Activated CD8-positive, alpha-beta T cell treated with anti-CD3 and anti-CD28 coated beads, Interleukin-2, amount 10 ng/mL, durations not matched to agents 7 days and 5 days (primary cell): Measurements from ENCODE around the gene BCAT1. TPM values are rescaled to one million over a fixed set of nuclear protein-coding genes. Genes with fewer than 3 reads are reported as not detected.
A peak's percentile ranks its signal among the peaks of the same experiment; 100 is the strongest.

ENCODE experiments used
- ATAC-seq: fragments of 150-1000 bp; cut with Tn5 transposase; one replicate; pipeline ENCODE4 v1.10.0; 2021; ENCODE audit warnings: moderate library complexity
- CTCF ChIA-PET: fragments of 350-600 bp; sonication (Branson Sonifier 250); formaldehyde crosslinking; loops from one replicate; lab custom pipeline; 2021; ENCODE audit warnings: antibody characterized with exemption; lab: Charles Lee
- POLR2A ChIA-PET: fragments of 350-600 bp; sonication (Branson Sonifier 250); formaldehyde crosslinking; loops from one replicate; lab custom pipeline; 2021; ENCODE audit warnings: antibody characterized with exemption; lab: Charles Lee
- DNase-seq: peaks from one replicate; pipeline ENCODE4 v3.0.0-alpha.2; 2020
- H3K27ac Mint-ChIP-seq: one replicate; pipeline ENCODE4 v1.8.0; 2021; ENCODE audit warnings: mild to moderate bottlenecking, mixed read lengths
- H3K27me3 Mint-ChIP-seq: one replicate; pipeline ENCODE4 v1.8.0; 2021; ENCODE audit warnings: low read depth, mixed read lengths
- H3K36me3 Mint-ChIP-seq: one replicate; pipeline ENCODE4 v1.8.0; 2021; ENCODE audit warnings: low read depth, mixed read lengths
- H3K4me1 Mint-ChIP-seq: one replicate; pipeline ENCODE4 v1.8.0; 2021; ENCODE audit warnings: low read depth, mixed read lengths
- H3K4me3 Mint-ChIP-seq: one replicate; pipeline ENCODE4 v1.8.0; 2021; ENCODE audit warnings: mild to moderate bottlenecking, mixed read lengths
- H3K9me3 Mint-ChIP-seq: one replicate; pipeline ENCODE4 v1.8.0; 2022; ENCODE audit warnings: mixed read lengths; ENCODE audit not compliant: insufficient read depth
- total RNA-seq, 2 experiments: library from RNA; stranded (reverse); gene quantifications; one replicate each; pipeline ENCODE4 v1.2.3, GENCODE V29; 2021

The BCAT1 gene
- total RNA-seq, 2 experiments from 2014 or later, result 19.7 to 24.1 TPM

GRCh38 chr12:24905431-24905830 is 43.5 kb downstream of the BCAT1 start:
- Mint-ChIP-seq H3K4me1 (peaks cover 27% of the 10 kb centered on the region), H3K27me3 (peaks cover 2% of the 10 kb centered on the region), H3K9me3 (no peaks in the 10 kb centered on the region), H3K27ac (no peak overlapping the region), H3K36me3 (no peaks in the 10 kb centered on the region), H3K4me3 (no peak overlapping the region)
- ATAC-seq, result no peak
- CTCF ChIA-PET, result no interaction called here
- POLR2A ChIA-PET, result no interaction called here
- no peak for DNase-seq

DNA sequence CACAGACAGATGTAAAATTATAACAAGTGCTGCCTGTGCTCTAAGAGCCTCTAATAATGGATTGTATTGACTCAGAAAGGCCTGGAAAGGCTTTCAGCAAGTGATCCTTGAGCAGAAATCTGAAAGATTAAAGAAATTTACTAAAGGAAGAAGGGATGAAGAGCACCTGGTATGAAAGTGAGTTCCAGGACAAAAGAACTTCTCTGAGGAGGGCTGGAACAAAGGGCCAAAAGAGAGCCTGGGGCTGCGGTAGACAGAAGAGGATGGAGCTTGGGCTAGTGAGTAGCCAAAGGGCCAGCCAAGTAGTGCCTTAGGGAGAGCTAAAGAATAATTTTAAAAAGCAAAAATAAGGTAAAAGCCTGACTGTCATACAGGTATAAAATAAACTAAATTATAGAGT is 44.0 kb downstream of the BCAT1 start:
- no peak overlapping the region for H3K4me3 Mint-ChIP-seq
- H3K9me3 Mint-ChIP-seq, result no peaks in the 10 kb centered on the region
- H3K4me1 Mint-ChIP-seq, result peaks cover 27% of the 10 kb centered on the region
- H3K27me3 Mint-ChIP-seq, result peaks cover 2% of the 10 kb centered on the region
- ChIA-PET CTCF (no interaction called here), POLR2A (no interaction called here)
- DNase-seq (no peak), ATAC-seq (no peak)
- no peak overlapping the region for H3K27ac Mint-ChIP-seq
- H3K36me3 Mint-ChIP-seq, result no peaks in the 10 kb centered on the region

GRCh38 chr12:24903329-24904088 is 45.4 kb downstream of the BCAT1 start:
- peak; percentile 41 for DNase-seq
- Mint-ChIP-seq H3K9me3 (no peaks in the 10 kb centered on the region), H3K4me1 (peaks cover 27% of the 10 kb centered on the region), H3K36me3 (peaks cover 4% of the 10 kb centered on the region), H3K4me3 (peak overlapping the region; percentile 94), H3K27ac (peak overlapping the region; percentile 7), H3K27me3 (peaks cover 2% of the 10 kb centered on the region)
- no peak for ATAC-seq
- ChIA-PET POLR2A (interaction anchor here (0.9 to 1.5 kb wide), 2 partner anchors 44 to 64 kb away, joined by 3 read pairs; no protein-coding TSS in a partner anchor), CTCF (interaction anchor here (0.9 to 1.3 kb wide), 3 partner anchors 43 to 484 kb away, joined by 3 to 4 read pairs (median 3); no protein-coding TSS in a partner anchor)

GRCh38 chr12:24902511-24903328 is 46.2 kb downstream of the BCAT1 start:
- Mint-ChIP-seq H3K4me1 (peaks cover 27% of the 10 kb centered on the region), H3K27me3 (peaks cover 2% of the 10 kb centered on the region), H3K36me3 (peaks cover 4% of the 10 kb centered on the region), H3K27ac (peak overlapping the region; percentile 92), H3K4me3 (peak overlapping the region; percentile 94), H3K9me3 (no peaks in the 10 kb centered on the region)
- DNase-seq, result peak; percentile 70
- CTCF ChIA-PET, result interaction anchor here (0.7 to 1.3 kb wide), 3 partner anchors 44 to 484 kb away, joined by 3 to 4 read pairs (median 4); no protein-coding TSS in a partner anchor
- POLR2A ChIA-PET, result interaction anchor here (1.5 kb wide), 1 partner anchor 64 kb away, joined by 3 read pairs; no protein-coding TSS in a partner anchor
- peak; percentile 73 for ATAC-seq

- peak; percentile 12 for ATAC-seq
- POLR2A ChIA-PET, result interaction anchor here (0.7 to 1.3 kb wide), 2 partner anchors 9 to 151 kb away, joined by 3 to 8 read pairs; a partner anchor contains a TSS
- peak overlapping the region; percentile 92 for H3K27ac Mint-ChIP-seq
These were observed 47.1 kb downstream of the BCAT1 start for GRCh38 chr12:24901576-24902461.

GRCh38 chr12:24900196-24900595 is 48.7 kb downstream of the BCAT1 start:
- DNase-seq (no peak), ATAC-seq (no peak)
- H3K9me3 Mint-ChIP-seq, result no peaks in the 10 kb centered on the region
- peaks cover 4% of the 10 kb centered on the region for H3K36me3 Mint-ChIP-seq
- H3K27me3 Mint-ChIP-seq, result peaks cover 2% of the 10 kb centered on the region
- H3K27ac Mint-ChIP-seq, result no peak overlapping the region
- no peak overlapping the region for H3K4me3 Mint-ChIP-seq
- H3K4me1 Mint-ChIP-seq, result peaks cover 27% of the 10 kb centered on the region
- CTCF ChIA-PET, result no interaction called here
- POLR2A ChIA-PET, result no interaction called here

More at GRCh38 chr12:24901576-24902461, 47.1 kb downstream of the BCAT1 start:
- peaks cover 2% of the 10 kb centered on the region for H3K27me3 Mint-ChIP-seq
- CTCF ChIA-PET, result interaction anchor here (1.0 to 1.3 kb wide), 6 partner anchors 45 to 107 kb away, joined by 3 to 7 read pairs (median 3); partner anchors contain the start of gene BCAT1
- peak overlapping the region; percentile 94 for H3K4me3 Mint-ChIP-seq
- no peaks in the 10 kb centered on the region for H3K9me3 Mint-ChIP-seq
- peaks cover 27% of the 10 kb centered on the region for H3K4me1 Mint-ChIP-seq
- DNase-seq, result peak; percentile 57
- H3K36me3 Mint-ChIP-seq, result peaks cover 4% of the 10 kb centered on the region

DNA sequence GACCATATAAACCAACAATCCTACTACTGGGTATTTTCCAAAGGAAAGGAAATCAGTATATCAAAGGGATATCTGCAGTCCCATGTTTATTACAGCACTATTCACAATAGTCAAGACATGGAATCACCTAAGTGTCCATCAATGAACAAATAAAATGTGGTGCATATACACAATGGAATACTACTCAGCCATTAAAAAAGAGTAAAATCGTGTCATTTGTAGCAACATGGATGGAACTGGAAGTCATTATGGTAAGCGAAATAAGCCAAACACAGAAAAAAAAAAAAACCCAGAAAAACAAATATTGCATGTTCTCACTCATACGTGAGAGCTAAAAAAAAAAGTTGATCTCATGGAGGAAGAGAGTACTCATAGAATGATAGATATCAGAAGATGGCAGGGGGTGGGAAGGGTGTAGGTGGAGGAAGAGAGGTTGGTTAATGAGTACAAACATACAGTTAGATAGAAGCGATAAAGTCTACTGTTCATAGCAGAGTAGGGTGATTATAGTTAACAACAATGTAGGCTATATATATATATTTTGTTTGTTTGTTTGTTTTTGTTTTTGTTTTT is 49.3 kb downstream of the BCAT1 start:
- ATAC-seq (no peak), DNase-seq (no peak)
- H3K27ac Mint-ChIP-seq, result no peak overlapping the region
- H3K4me3 Mint-ChIP-seq, result no peak overlapping the region
- peaks cover 27% of the 10 kb centered on the region for H3K4me1 Mint-ChIP-seq
- H3K36me3 Mint-ChIP-seq, result peaks cover 4% of the 10 kb centered on the region
- POLR2A ChIA-PET, result no interaction called here
- peaks cover 2% of the 10 kb centered on the region for H3K27me3 Mint-ChIP-seq
- CTCF ChIA-PET, result interaction anchor here (0.6 kb wide), 1 partner anchor 14 kb away, joined by 3 read pairs; no protein-coding TSS in a partner anchor
- no peaks in the 10 kb centered on the region for H3K9me3 Mint-ChIP-seq

DNA sequence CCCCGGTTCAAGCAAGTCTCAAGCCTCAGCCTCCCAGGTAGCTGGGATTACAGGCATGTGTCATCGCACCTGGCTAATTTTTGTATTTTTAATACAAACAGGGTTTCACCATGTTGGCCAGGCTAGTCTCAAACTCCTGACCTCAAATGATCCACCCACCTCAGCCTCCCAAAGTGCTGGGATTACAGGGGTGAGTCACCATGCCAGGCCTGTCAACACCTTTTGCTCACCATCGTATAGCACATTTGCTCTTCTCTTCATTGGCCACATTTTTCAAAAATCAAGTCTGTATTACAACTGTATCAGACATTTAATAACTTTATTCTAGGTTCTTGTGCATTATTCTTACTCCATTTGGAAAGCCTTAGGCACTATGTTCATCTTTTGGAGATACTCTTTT is 50.3 kb downstream of the BCAT1 start:
- H3K36me3 Mint-ChIP-seq, result peaks cover 4% of the 10 kb centered on the region
- CTCF ChIA-PET, result no interaction called here

GRCh38 chr12:24898185-24898584 is 50.7 kb downstream of the BCAT1 start:
- Mint-ChIP-seq H3K4me1 (peaks cover 20% of the 10 kb centered on the region), H3K27me3 (peaks cover 2% of the 10 kb centered on the region), H3K36me3 (peaks cover 4% of the 10 kb centered on the region), H3K9me3 (no peaks in the 10 kb centered on the region), H3K4me3 (no peak overlapping the region), H3K27ac (no peak overlapping the region)
- no peak for DNase-seq
- ATAC-seq, result no peak
- ChIA-PET POLR2A (no interaction called here), CTCF (no interaction called here)

More for the DNA sequence above, 50.3 kb downstream of the BCAT1 start:
- Mint-ChIP-seq H3K27ac (no peak overlapping the region), H3K27me3 (peaks cover 2% of the 10 kb centered on the region), H3K4me1 (peaks cover 23% of the 10 kb centered on the region), H3K4me3 (no peak overlapping the region), H3K9me3 (no peaks in the 10 kb centered on the region)
- POLR2A ChIA-PET, result no interaction called here
- DNase-seq (no peak), ATAC-seq (no peak)

DNA sequence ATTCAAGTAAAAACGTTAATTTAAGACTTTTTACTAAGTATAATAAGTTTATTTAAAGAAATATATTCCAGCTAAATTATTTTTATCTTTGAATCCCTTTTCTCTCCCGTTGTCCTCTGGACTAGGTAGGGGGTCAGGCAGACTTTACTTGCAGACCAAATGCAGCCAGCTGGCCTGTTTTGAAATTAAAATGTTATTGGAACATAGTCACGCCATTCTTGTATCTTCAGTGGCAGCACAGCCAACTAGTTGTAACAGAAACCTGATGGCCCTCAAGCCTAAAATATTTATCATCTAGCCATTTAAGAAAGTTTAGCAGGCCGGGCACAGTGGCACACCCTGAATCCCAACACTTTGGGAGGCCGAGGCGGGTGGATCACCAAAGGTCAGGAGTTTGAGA is 52.7 kb downstream of the BCAT1 start:
- DNase-seq (no peak), ATAC-seq (no peak)
- ChIA-PET CTCF (no interaction called here), POLR2A (no interaction called here)
- no peaks in the 10 kb centered on the region for H3K9me3 Mint-ChIP-seq
- no peak overlapping the region for H3K27ac Mint-ChIP-seq
- H3K4me3 Mint-ChIP-seq, result no peak overlapping the region
- peaks cover 4% of the 10 kb centered on the region for H3K4me1 Mint-ChIP-seq
- no peaks in the 10 kb centered on the region for H3K27me3 Mint-ChIP-seq
- peaks cover 4% of the 10 kb centered on the region for H3K36me3 Mint-ChIP-seq

GRCh38 chr12:24895612-24896011 is 53.3 kb downstream of the BCAT1 start:
- no peaks in the 10 kb centered on the region for H3K9me3 Mint-ChIP-seq
- DNase-seq (no peak), ATAC-seq (no peak)
- H3K27ac Mint-ChIP-seq, result no peak overlapping the region
- H3K36me3 Mint-ChIP-seq, result peaks cover 4% of the 10 kb centered on the region
- ChIA-PET CTCF (no interaction called here), POLR2A (no interaction called here)
- no peaks in the 10 kb centered on the region for H3K27me3 Mint-ChIP-seq
- H3K4me3 Mint-ChIP-seq, result no peak overlapping the region
- H3K4me1 Mint-ChIP-seq, result no peaks in the 10 kb centered on the region
